A549 (cell line): ENCODE measurements around the gene GATB. TPM values are rescaled to one million over a fixed set of nuclear protein-coding genes. Genes with fewer than 3 reads are reported as not detected.

ENCODE experiments used
- ATAC-seq, 2 experiments: fragments of 200-7000 bp in 1 of 2; fragments of >200 bp in 1 of 2; cut with Nextera tagmentation in 1 of 2; cut with Tn5 transposase in 1 of 2; 3 replicates each; pipeline versions ENCODE4 v1.8.0 to v1.9.1; 2018 to 2020; ENCODE audit warnings: mild to moderate bottlenecking in 1 of 2, moderate library complexity in 1 of 2
- CTCF ChIA-PET: fragments of 300-600 bp; sonication (Branson Sonifier 250); formaldehyde crosslinking; extraction: SDS; loops from one replicate; lab custom pipeline; 2021; ENCODE audit warnings: antibody characterized with exemption, inconsistent platforms; lab: Yijun Ruan, JAX
- POLR2A ChIA-PET: fragments of 350-600 bp; formaldehyde crosslinking; extraction: SDS; loops from one replicate; lab custom pipeline; 2021; ENCODE audit warnings: antibody characterized with exemption, inconsistent platforms; lab: Yijun Ruan, JAX
- DNase-seq, 2 experiments: peaks; one replicate each; pipeline versions ENCODE4 v3.0.0 to v3.0.0-alpha.2; 2011 to 2016; ENCODE audit warnings: low read depth in 1 of 2, low spot score in 1 of 2
- FAIRE-seq: peaks from 2 replicates; lab custom pipeline; 2011; peaks lifted over from hg19 to GRCh38; lab: Jason Lieb, UNC
- H3K27ac ChIP-seq, 2 experiments: fragments of >200 bp; sonication (Bioruptor Twin); formaldehyde crosslinking; 3 replicates each; pipeline ENCODE4 v1.5.1; 2016 to 2017
- H3K4me1 ChIP-seq: fragments of >200 bp; sonication (Bioruptor Twin); formaldehyde crosslinking; 3 replicates; pipeline ENCODE4 v1.6.1; 2016
- H3K4me2 ChIP-seq: fragments of >200 bp; sonication (Bioruptor Twin); formaldehyde crosslinking; 3 replicates; pipeline ENCODE4 v1.6.1; 2016
- H3K4me3 ChIP-seq: fragments of >200 bp; sonication (Bioruptor Twin); formaldehyde crosslinking; 3 replicates; pipeline ENCODE4 v1.5.1; 2016
- H3K9me3 ChIP-seq: fragments of >200 bp; sonication (Bioruptor Twin); formaldehyde crosslinking; 3 replicates; pipeline ENCODE4 v1.6.1; 2016
- CBX2 ChIP-seq: fragments of 200-600 bp; sonication (generic); IDR thresholded peaks from 2 replicates; pipeline ENCODE4 v1.6.1; 2016; ENCODE audit warnings: low read depth, mild to moderate bottlenecking, borderline replicate concordance
- CBX8 ChIP-seq: fragments of 200-600 bp; sonication (generic); IDR thresholded peaks from 2 replicates; pipeline ENCODE4 v1.6.1; 2016
- CHD4 ChIP-seq: fragments of 200-600 bp; sonication (generic); IDR thresholded peaks from 2 replicates; pipeline ENCODE4 v1.6.1; 2016; ENCODE audit warnings: antibody characterized with exemption, mild to moderate bottlenecking, borderline replicate concordance
- EHF ChIP-seq: fragments of 250-450 bp; sonication (Bioruptor Pico); IDR thresholded peaks from 2 replicates; pipeline ENCODE4 v1.5.0; 2020; ENCODE audit warnings: mild to moderate bottlenecking
- EP300 ChIP-seq, 2 experiments: fragments of >200 bp; sonication (Bioruptor Twin); formaldehyde crosslinking; IDR thresholded peaks; 2 replicates in 1 of 2; 3 replicates in 1 of 2; pipeline ENCODE4 v1.6.1; 2016 to 2017
- ESRRA ChIP-seq: fragments of 150-350 bp; IDR thresholded peaks from 2 replicates; pipeline ENCODE4 v1.6.1; 2014; ENCODE audit warnings: mild to moderate bottlenecking, low read length, borderline replicate concordance
- FOSB ChIP-seq: fragments of 250-450 bp; sonication (Bioruptor Pico); IDR thresholded peaks from 2 replicates; pipeline ENCODE4 v1.5.0; 2020; ENCODE audit warnings: mild to moderate bottlenecking, moderate library complexity
- FOSL2 ChIP-seq, 2 experiments: fragments of 450-650 bp in 1 of 2; fragments of >200 bp in 1 of 2; sonication (Bioruptor Twin) in 1 of 2; formaldehyde crosslinking; IDR thresholded peaks; 2 replicates each; pipeline versions ENCODE4 v1.5.0 to v1.6.1; 2016 to 2020; ENCODE audit warnings: mild to moderate bottlenecking in 1 of 2, moderate library complexity in 1 of 2
- FOXS1 ChIP-seq: fragments of 250-450 bp; sonication (Bioruptor Pico); IDR thresholded peaks from 2 replicates; pipeline ENCODE4 v1.5.0; 2020; ENCODE audit warnings: mild to moderate bottlenecking, moderate library complexity
- HES2 ChIP-seq: fragments of >200 bp; sonication (Bioruptor Twin); formaldehyde crosslinking; IDR thresholded peaks from 2 replicates; pipeline ENCODE4 v1.6.1; 2016
- HOXA7 ChIP-seq: fragments of 250-450 bp; sonication (Bioruptor Pico); IDR thresholded peaks from 2 replicates; pipeline ENCODE4 v1.5.0; 2020; ENCODE audit warnings: mild to moderate bottlenecking, moderate library complexity
- HOXB5 ChIP-seq: fragments of 250-450 bp; sonication (Bioruptor Pico); IDR thresholded peaks from 2 replicates; pipeline ENCODE4 v1.5.0; 2020; ENCODE audit warnings: mild to moderate bottlenecking, moderate library complexity
- JUNB ChIP-seq: fragments of >200 bp; sonication (Bioruptor Twin); formaldehyde crosslinking; IDR thresholded peaks from 2 replicates; pipeline ENCODE4 v1.6.1; 2016
- KDM5A ChIP-seq: fragments of 200-600 bp; sonication (generic); IDR thresholded peaks from 2 replicates; pipeline ENCODE4 v1.6.1; 2016; ENCODE audit warnings: antibody characterized with exemption, mild to moderate bottlenecking
- NFE2L2 ChIP-seq: fragments of 150-350 bp; conservative IDR thresholded peaks from 2 replicates; pipeline ENCODE4 v1.6.1; 2014; ENCODE audit warnings: low read length
- PHF8 ChIP-seq: fragments of 200-600 bp; sonication (generic); IDR thresholded peaks from 2 replicates; pipeline ENCODE4 v1.6.1; 2016; ENCODE audit warnings: low read depth, mild to moderate bottlenecking, antibody characterized with exemption, moderate library complexity, borderline replicate concordance
- RCOR1 ChIP-seq: fragments of 150-350 bp; IDR thresholded peaks from 2 replicates; pipeline ENCODE4 v1.6.1; 2014; ENCODE audit warnings: antibody characterized with exemption, low read length, low read depth
- RNF2 ChIP-seq: fragments of 200-600 bp; sonication (generic); IDR thresholded peaks from 2 replicates; pipeline ENCODE4 v1.6.1; 2016; ENCODE audit warnings: low read depth, mild to moderate bottlenecking, antibody characterized with exemption, moderate library complexity, borderline replicate concordance
- SREBF2 ChIP-seq: fragments of 450-650 bp; IDR thresholded peaks from 2 replicates; pipeline ENCODE4 v1.6.1; 2014; ENCODE audit warnings: mild to moderate bottlenecking, moderate library complexity
- TFCP2L1 ChIP-seq: fragments of 250-450 bp; sonication (Bioruptor Pico); IDR thresholded peaks from 2 replicates; pipeline ENCODE4 v1.5.0; 2021; ENCODE audit warnings: mild to moderate bottlenecking
- TP53 ChIP-seq: fragments of 250-450 bp; sonication (Bioruptor Pico); IDR thresholded peaks from 2 replicates; pipeline ENCODE4 v1.5.0; 2021; ENCODE audit warnings: mild to moderate bottlenecking, moderate library complexity
- ZFP36 ChIP-seq: fragments of 450-650 bp; IDR thresholded peaks from 2 replicates; pipeline ENCODE4 v1.6.1; 2014; ENCODE audit warnings: borderline replicate concordance; ENCODE audit not compliant: partially characterized antibody
- WGBS: methylation state at CpG from one replicate; pipeline ENCODE4 v1.1.6; 2017; ENCODE audit errors: missing lambda C conversion rate; 5-methylcytosine and 5-hydroxymethylcytosine counted together
- polyA plus RNA-seq, 4 experiments: library from polyadenylated mRNA; depleted of rRNA in 3 of 4; stranded (reverse); fragments of >200 nt; fragmentation: RNase III in 1 of 4; extraction: RNeasy Plus Mini Kit Qiagen cat#74134 plus additional on column Dnase treatment in 1 of 4; gene quantifications; 2 replicates in 3 of 4; 3 replicates in 1 of 4; pipeline ENCODE4 v1.2.3, GENCODE V29; 2011 to 2017
- TF ChIP-seq, protein P1 (sequence below): fragments of >200 bp; sonication (Bioruptor Twin); formaldehyde crosslinking; IDR thresholded peaks from 3 replicates; pipeline ENCODE4 v1.6.1; 2016
- TF ChIP-seq, protein P2 (sequence below): fragments of 450-650 bp; IDR thresholded peaks from 2 replicates; pipeline ENCODE4 v1.6.1; 2014; ENCODE audit warnings: antibody characterized with exemption
- TF ChIP-seq, protein P3 (sequence below): IDR thresholded peaks from 2 replicates; pipeline ENCODE4 v1.6.1; 2012

Gene GATB
- polyA plus RNA-seq, 2 of the 4 experiments (the other 2 are of a cell fraction), result 12.1 to 17.8 TPM

- no peaks in the 10 kb centered on the region for H3K9me3 ChIP-seq
- FAIRE-seq (no peak), ATAC-seq (no peak), DNase-seq (no peak)
- no peak overlapping the region for H3K27ac ChIP-seq
- H3K4me2 ChIP-seq, result no peak overlapping the region
- no peak overlapping the region for H3K4me3 ChIP-seq
- POLR2A ChIA-PET, result no interaction called here
- CTCF ChIA-PET, result no interaction called here
- TF ChIP-seq CBX8 (no peak), FOSB (CRISPR knock-in tag) (no peak), HOXA7 (CRISPR knock-in tag) (no peak), HOXB5 (CRISPR knock-in tag) (no peak), FOSL2 (IDR thresholded peaks at IDR 0.05) (no peak), FOSL2 (CRISPR knock-in tag; IDR thresholded peaks at IDR 0.05) (no peak), ESRRA (no peak), CHD4 (no peak), HES2 (no peak), TP53 (no peak), RNF2 (no peak), SREBF2 (no peak), KDM5A (no peak)
- TF ChIP-seq, protein P1, sequence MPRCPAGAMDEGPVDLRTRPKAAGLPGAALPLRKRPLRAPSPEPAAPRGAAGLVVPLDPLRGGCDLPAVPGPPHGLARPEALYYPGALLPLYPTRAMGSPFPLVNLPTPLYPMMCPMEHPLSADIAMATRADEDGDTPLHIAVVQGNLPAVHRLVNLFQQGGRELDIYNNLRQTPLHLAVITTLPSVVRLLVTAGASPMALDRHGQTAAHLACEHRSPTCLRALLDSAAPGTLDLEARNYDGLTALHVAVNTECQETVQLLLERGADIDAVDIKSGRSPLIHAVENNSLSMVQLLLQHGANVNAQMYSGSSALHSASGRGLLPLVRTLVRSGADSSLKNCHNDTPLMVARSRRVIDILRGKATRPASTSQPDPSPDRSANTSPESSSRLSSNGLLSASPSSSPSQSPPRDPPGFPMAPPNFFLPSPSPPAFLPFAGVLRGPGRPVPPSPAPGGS, result no peak
- TF ChIP-seq, protein P2, sequence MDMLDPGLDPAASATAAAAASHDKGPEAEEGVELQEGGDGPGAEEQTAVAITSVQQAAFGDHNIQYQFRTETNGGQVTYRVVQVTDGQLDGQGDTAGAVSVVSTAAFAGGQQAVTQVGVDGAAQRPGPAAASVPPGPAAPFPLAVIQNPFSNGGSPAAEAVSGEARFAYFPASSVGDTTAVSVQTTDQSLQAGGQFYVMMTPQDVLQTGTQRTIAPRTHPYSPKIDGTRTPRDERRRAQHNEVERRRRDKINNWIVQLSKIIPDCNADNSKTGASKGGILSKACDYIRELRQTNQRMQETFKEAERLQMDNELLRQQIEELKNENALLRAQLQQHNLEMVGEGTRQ, result no peak
- TF ChIP-seq, protein P3, sequence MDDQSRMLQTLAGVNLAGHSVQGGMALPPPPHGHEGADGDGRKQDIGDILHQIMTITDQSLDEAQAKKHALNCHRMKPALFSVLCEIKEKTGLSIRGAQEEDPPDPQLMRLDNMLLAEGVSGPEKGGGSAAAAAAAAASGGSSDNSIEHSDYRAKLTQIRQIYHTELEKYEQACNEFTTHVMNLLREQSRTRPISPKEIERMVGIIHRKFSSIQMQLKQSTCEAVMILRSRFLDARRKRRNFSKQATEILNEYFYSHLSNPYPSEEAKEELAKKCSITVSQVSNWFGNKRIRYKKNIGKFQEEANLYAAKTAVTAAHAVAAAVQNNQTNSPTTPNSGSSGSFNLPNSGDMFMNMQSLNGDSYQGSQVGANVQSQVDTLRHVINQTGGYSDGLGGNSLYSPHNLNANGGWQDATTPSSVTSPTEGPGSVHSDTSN, result no peak
- no peaks in the 10 kb centered on the region for H3K4me1 ChIP-seq
- WGBS, result 73% methylated on average over 2 of the region's 2 CpGs
These were observed 38.9 kb downstream of the GATB start for GRCh38 chr4:151721916-151722315.

DNA sequence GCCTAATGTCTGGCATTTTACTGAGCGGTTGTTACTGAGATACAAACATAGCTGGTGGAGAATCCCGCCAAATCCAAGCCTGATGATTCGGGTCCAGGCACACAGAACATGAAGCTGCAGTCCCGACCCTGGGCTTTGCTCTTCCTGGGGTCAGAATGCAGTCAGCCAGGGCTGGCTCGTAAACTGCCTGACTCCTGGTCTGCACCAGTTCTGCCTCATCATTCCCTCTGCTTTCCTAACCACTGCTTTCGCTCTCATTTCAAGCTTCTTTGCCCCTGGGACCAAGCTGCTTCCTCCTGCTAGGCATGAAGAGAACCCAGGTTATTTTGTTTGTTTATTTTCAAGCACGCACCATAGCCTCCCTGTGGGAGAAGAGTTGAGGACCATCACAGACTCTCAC, 39.3 kb downstream of the GATB start:
- H3K4me2 ChIP-seq, result no peak overlapping the region
- no peak for ATAC-seq
- no peak for TF ChIP-seq CBX2
- H3K4me3 ChIP-seq, result no peak overlapping the region
- WGBS, result 74% methylated on average over 7 of the region's 7 CpGs
- ChIA-PET CTCF (no interaction called here), POLR2A (no interaction called here)
- no peaks in the 10 kb centered on the region for H3K9me3 ChIP-seq
- DNase-seq, result no peak
- H3K4me1 ChIP-seq, result no peaks in the 10 kb centered on the region
- no peak for FAIRE-seq
- no peak overlapping the region for H3K27ac ChIP-seq

DNA sequence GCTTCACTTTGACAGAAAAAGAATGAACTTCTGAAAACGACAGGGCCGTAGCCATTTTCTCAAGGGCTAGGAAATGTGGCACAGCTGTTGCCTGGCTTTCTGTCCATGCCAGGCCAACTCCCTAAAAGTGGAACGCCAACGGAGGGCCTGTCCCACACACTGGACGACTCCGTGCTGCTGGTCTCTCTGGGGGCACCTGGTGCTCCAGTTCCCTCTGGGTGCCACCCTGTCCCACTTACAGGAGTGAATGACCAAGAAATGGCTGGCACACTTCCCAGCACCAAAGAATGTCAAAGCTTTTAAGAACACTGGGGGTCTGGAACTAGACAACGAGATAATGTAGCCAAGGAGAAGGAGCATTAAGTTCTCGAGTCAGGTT, 40.9 kb downstream of the GATB start:
- Histone ChIP-seq H3K4me3 (no peak overlapping the region), H3K27ac (no peak overlapping the region), H3K9me3 (no peaks in the 10 kb centered on the region), H3K4me1 (no peaks in the 10 kb centered on the region), H3K4me2 (no peak overlapping the region)
- ATAC-seq, result no peak
- no peak for DNase-seq
- ChIA-PET CTCF (no interaction called here), POLR2A (no interaction called here)
- 85% methylated on average over 8 of the region's 8 CpGs for WGBS
- TF ChIP-seq RCOR1 (no peak), EP300 (IDR thresholded peaks at IDR 0.05) (no peak), JUNB (no peak), PHF8 (no peak), RNF2 (no peak), CBX8 (no peak), FOSB (CRISPR knock-in tag) (no peak), ZFP36 (no peak), TFCP2L1 (CRISPR knock-in tag) (no peak), SREBF2 (no peak), NFE2L2 (no peak), EHF (CRISPR knock-in tag) (no peak), CBX2 (no peak), FOXS1 (no peak)
- TF ChIP-seq, protein P3, result no peak
- TF ChIP-seq, protein P2, result no peak
- TF ChIP-seq, protein P1, result no peak
- FAIRE-seq, result no peak
